ENCODE results near the gene MRPS18B. TPM values are rescaled to one million over a fixed set of nuclear protein-coding genes. Genes with fewer than 3 reads are reported as not detected.
A peak's percentile ranks its signal among the peaks of the same experiment; 100 is the strongest.
"Not testable (repeated sequence)": the region's sequence is repeated elsewhere in the genome, so short reads cannot be mapped to it uniquely, and the experiment has no call there.

The MRPS18B gene
- total and polyA plus RNA-seq, 4 experiments from 2014 or later, result 44.4 to 126 (median 79.0) TPM

GRCh38 chr6:30666300-30666699 lies 48.7 kb downstream of the MRPS18B start:
- H3K4me1 ChIP-seq (ENCODE audit: insufficient read depth, low read length); H3K4me3 Mint-ChIP-seq; H3K27ac ChIP-seq (ENCODE audit: low read depth, low read length); H3K27me3 Mint-ChIP-seq; DNase-seq; POLR2A ChIA-PET (ENCODE audit: partially characterized antibody); intact Hi-C loops (cut with micrococcal nuclease); H3K9me3 Mint-ChIP-seq; H3K4me3 ChIP-seq (ENCODE audit: low read length in 2 of 2); H3K9me3 ChIP-seq (ENCODE audit: control insufficient read depth in 1 of 2, low read length in 2 of 2); H3K27me3 ChIP-seq (ENCODE audit: insufficient read depth, low read length): not testable (repeated sequence)
- Mint-ChIP-seq H3K27ac (peak overlapping the region in 1 of 7 donors; percentile 2), H3K4me1 (peaks cover 15 to 23% (median 19%) of the 10 kb centered on the region in 4 donors), H3K36me3 (peaks cover 50 to 75% of the 10 kb centered on the region in 2 donors)
- H3K36me3 ChIP-seq (ENCODE audit: insufficient read depth, low read length), result peaks cover 54% of the 10 kb centered on the region
- CTCF ChIA-PET (ENCODE audit: partially characterized antibody), result interaction anchor here (1.0 to 19.9 kb wide), 2 partner anchors 61 to 121 kb away, joined by 3 to 865 read pairs; partner anchors contain the start of genes MDC1 and TUBB

- H3K36me3 Mint-ChIP-seq, result peaks cover 29 to 50% of the 10 kb centered on the region in 2 donors
- intact Hi-C loops (cut with micrococcal nuclease), result no loop called here
These were observed 53.3 kb downstream of the MRPS18B start for GRCh38 chr6:30670760-30671527.

GRCh38 chr6:30672445-30673253 lies 55.0 kb downstream of the MRPS18B start, which contains the start of gene DHX16:
DHX16 (minus strand) TSS chr6:30673006; CDS start chr6:30672841, 165 bp downstream.
- Mint-ChIP-seq H3K4me1 (peaks cover 19 to 51% (median 35%) of the 10 kb centered on the region in 4 donors), H3K36me3 (peaks cover 38 to 50% of the 10 kb centered on the region in 2 donors), H3K27ac (peak within 1 kb of the TSS; percentile 69 to 97 (median 94)), H3K27me3 (no peaks in the 10 kb centered on the region), H3K9me3 (peaks cover 0 to 2% (median 0%) of the 10 kb centered on the region in 8 donors), H3K4me3 (peak within 1 kb of the TSS; percentile 80 to 94 (median 90))
- H3K9me3 ChIP-seq (ENCODE audit: control insufficient read depth in 1 of 2, low read length in 2 of 2), result no peaks in the 10 kb centered on the region
- CTCF ChIA-PET (ENCODE audit: partially characterized antibody), result interaction anchor here (0.9 to 19.9 kb wide), 17 partner anchors 9 to 190 kb away, joined by 3 to 865 read pairs (median 4); partner anchors contain the start of genes MDC1 and TUBB
- POLR2A ChIA-PET (ENCODE audit: partially characterized antibody), result interaction anchor here (0.7 to 29.9 kb wide), 22 partner anchors 8 to 346 kb away, joined by 3 to 1474 read pairs (median 4); partner anchors contain the start of genes ABCF1, ATAT1, C6orf136 and MDC1
- peak; percentile 84 to 89 (median 87) for DNase-seq
- intact Hi-C loops (cut with micrococcal nuclease), result loop anchor here (1.0 kb wide), 8 partner anchors 10 to 219 kb away; partner anchors contain the start of genes ATAT1, C6orf136, GNL1 and MRPS18B
- H3K36me3 ChIP-seq (ENCODE audit: insufficient read depth, low read length), result peaks cover 26% of the 10 kb centered on the region
- H3K4me3 ChIP-seq (ENCODE audit: low read length in 2 of 2), result peak within 1 kb of the TSS; percentile 89 to 95
- peaks cover 20% of the 10 kb centered on the region for H3K4me1 ChIP-seq (ENCODE audit: insufficient read depth, low read length)
- H3K27ac ChIP-seq (ENCODE audit: low read depth, low read length), result peak within 1 kb of the TSS; percentile 77
- no peaks in the 10 kb centered on the region for H3K27me3 ChIP-seq (ENCODE audit: insufficient read depth, low read length)

More at GRCh38 chr6:30670760-30671527, 53.3 kb downstream of the MRPS18B start:
- H3K36me3 ChIP-seq (ENCODE audit: insufficient read depth, low read length), result peaks cover 14% of the 10 kb centered on the region
- ChIA-PET POLR2A (ENCODE audit: partially characterized antibody) (interaction anchor here (0.5 to 29.9 kb wide), 4 partner anchors 11 to 56 kb away, joined by 3 to 1474 read pairs (median 20); partner anchors contain the start of genes MDC1, MRPS18B, NRM and PPP1R10), CTCF (ENCODE audit: partially characterized antibody) (interaction anchor here (2.4 to 19.9 kb wide), 3 partner anchors 56 to 188 kb away, joined by 7 to 865 read pairs (median 71); partner anchors contain the start of genes MDC1 and TUBB)
- Mint-ChIP-seq H3K4me3 (peak overlapping the region; percentile 36 to 86 (median 78)), H3K27me3 (no peaks in the 10 kb centered on the region), H3K9me3 (peaks cover 0 to 2% (median 0%) of the 10 kb centered on the region in 8 donors), H3K27ac (peak overlapping the region in 6 of 7 donors; percentile 74 to 97 (median 80)), H3K4me1 (peaks cover 22 to 43% (median 31%) of the 10 kb centered on the region in 4 donors)
- H3K4me3 ChIP-seq (ENCODE audit: low read length in 2 of 2), result no peak overlapping the region
- no peaks in the 10 kb centered on the region for H3K27me3 ChIP-seq (ENCODE audit: insufficient read depth, low read length)
- peaks cover 16% of the 10 kb centered on the region for H3K4me1 ChIP-seq (ENCODE audit: insufficient read depth, low read length)
- DNase-seq, result no peak
- no peak overlapping the region for H3K27ac ChIP-seq (ENCODE audit: low read depth, low read length)
- no peaks in the 10 kb centered on the region for H3K9me3 ChIP-seq (ENCODE audit: control insufficient read depth in 1 of 2, low read length in 2 of 2)

Small RNA genes within 50 kb of the gene (microRNA-seq; reads per million reads assigned to microRNA genes)
- 10.8 reads per million, percentile 40 among the genes with 10 or more reads in this experiment for gene MIR877 (ENCODE audit: borderline microRNAs expressed, borderline number of aligned reads, borderline replicate concordance)

Other genes starting within 250 kb of the MRPS18B start
- gene HLA-E, start 128.3 kb upstream of the MRPS18B start, total RNA-seq, result 1,000 to 10,000 TPM; 1,097 to 1,122 TPM
- 1,000 to 10,000 TPM; 2,441 to 3,541 TPM for gene HLA-E, start 128.3 kb upstream of the MRPS18B start, polyA plus RNA-seq
- gene GNL1, start 61.4 kb upstream of the MRPS18B start, total RNA-seq, result 10 to 100 TPM; 83.4 to 83.9 TPM
- gene GNL1, start 61.4 kb upstream of the MRPS18B start, polyA plus RNA-seq, result 10 to 100 TPM; 37.4 to 51.5 TPM
- gene PRR3, start 60.5 kb upstream of the MRPS18B start, total RNA-seq, result 10 to 100 TPM; 26.4 to 29.1 TPM
- gene PRR3, start 60.5 kb upstream of the MRPS18B start, polyA plus RNA-seq, result 1 to 10 TPM; 4.3 to 8.5 TPM
- gene ABCF1, start 46.4 kb upstream of the MRPS18B start, total RNA-seq, result 10 to 100 TPM; 60.8 to 66.8 TPM
- 10 to 100 TPM in 1 of 2 donors, 1 to 10 TPM in 1; 7.5 to 46.6 TPM for gene ABCF1, start 46.4 kb upstream of the MRPS18B start, polyA plus RNA-seq
- gene PPP1R10, start 597 bp upstream of the MRPS18B start, total RNA-seq, result 100 to 1,000 TPM; 224 to 231 TPM
- gene PPP1R10, start 597 bp upstream of the MRPS18B start, polyA plus RNA-seq, result 10 to 100 TPM in 1 of 2 donors, 1 to 10 TPM in 1; 8.5 to 30.6 TPM
- gene ATAT1, start 9.0 kb downstream of the MRPS18B start, total RNA-seq, result 1 to 10 TPM; 8.3 to 9.4 TPM
- gene ATAT1, start 9.0 kb downstream of the MRPS18B start, polyA plus RNA-seq, result 1 to 10 TPM in 1 of 2 donors, under 1 TPM in 1; 0.29 to 1.9 TPM
- 10 to 100 TPM; 29.3 to 35.0 TPM for gene C6orf136, start 29.3 kb downstream of the MRPS18B start, total RNA-seq
- 10 to 100 TPM in 1 of 2 donors, 1 to 10 TPM in 1; 6.2 to 16.0 TPM for gene C6orf136, start 29.3 kb downstream of the MRPS18B start, polyA plus RNA-seq
- gene DHX16, start 55.2 kb downstream of the MRPS18B start, total RNA-seq, result 10 to 100 TPM; 53.4 to 54.6 TPM
- 10 to 100 TPM; 22.0 to 30.2 TPM for gene DHX16, start 55.2 kb downstream of the MRPS18B start, polyA plus RNA-seq
- gene PPP1R18, start 68.8 kb downstream of the MRPS18B start, total RNA-seq, result 100 to 1,000 TPM; 122 to 127 TPM
- 100 to 1,000 TPM in 1 of 2 donors, 10 to 100 TPM in 1; 68.2 to 117 TPM for gene PPP1R18, start 68.8 kb downstream of the MRPS18B start, polyA plus RNA-seq
- 1 to 10 TPM; 6.4 to 6.6 TPM for gene NRM, start 73.1 kb downstream of the MRPS18B start, total RNA-seq
- gene NRM, start 73.1 kb downstream of the MRPS18B start, polyA plus RNA-seq, result 10 to 100 TPM in 1 of 2 donors, 1 to 10 TPM in 1; 9.1 to 15.8 TPM
- 10 to 100 TPM; 60.7 to 73.5 TPM for gene MDC1, start 99.4 kb downstream of the MRPS18B start, total RNA-seq
- 1 to 10 TPM in 1 of 2 donors, not detected in 1; 9.8 TPM for gene MDC1, start 99.4 kb downstream of the MRPS18B start, polyA plus RNA-seq
- gene TUBB, start 102.5 kb downstream of the MRPS18B start, total RNA-seq, result 100 to 1,000 TPM; 285 to 300 TPM
- 100 to 1,000 TPM in 1 of 2 donors, 10 to 100 TPM in 1; 74.8 to 142 TPM for gene TUBB, start 102.5 kb downstream of the MRPS18B start, polyA plus RNA-seq
- gene FLOT1, start 124.8 kb downstream of the MRPS18B start, total RNA-seq, result 10 to 100 TPM; 75.3 to 78.5 TPM
- 10 to 100 TPM; 74.6 to 82.1 TPM for gene FLOT1, start 124.8 kb downstream of the MRPS18B start, polyA plus RNA-seq
- 10 to 100 TPM; 11.3 to 11.4 TPM for gene IER3, start 126.7 kb downstream of the MRPS18B start, total RNA-seq
- gene IER3, start 126.7 kb downstream of the MRPS18B start, polyA plus RNA-seq, result under 1 TPM; 0.77 to 0.83 TPM

All from CD4-positive, alpha-beta memory T cell (primary cell).